Stimulated activated naive CD8-positive, alpha-beta T cell treated with anti-CD3 and anti-CD28 coated beads, Interleukin-15, amount 100 ng/mL, for 72 hours (primary cell): ENCODE data around the gene KCNQ1.

ENCODE experiments used
- ATAC-seq: fragments of 150-1000 bp; cut with Tn5 transposase; 2 replicates; pipeline ENCODE4 v1.10.0; 2021; ENCODE audit warnings: mild to moderate bottlenecking, moderate library complexity
- DNase-seq, 2 donors: peaks; one replicate each; pipeline ENCODE4 v3.0.0; 2021 to 2022
- H3K27ac Mint-ChIP-seq, 2 donors: one replicate each; pipeline ENCODE4 v1.8.0; 2022; ENCODE audit warnings: mild to moderate bottlenecking in 2 of 2, mixed read lengths in 2 of 2, moderate library complexity in 2 of 2
- H3K27me3 Mint-ChIP-seq: one replicate; pipeline ENCODE4 v1.8.0; 2022; ENCODE audit warnings: mixed read lengths
- H3K4me1 Mint-ChIP-seq: one replicate; pipeline ENCODE4 v1.8.0; 2022; ENCODE audit warnings: mild to moderate bottlenecking, mixed read lengths
- H3K4me3 Mint-ChIP-seq, 2 donors: one replicate each; pipeline ENCODE4 v1.8.0; 2022; ENCODE audit warnings: mild to moderate bottlenecking in 2 of 2, mixed read lengths in 2 of 2, moderate library complexity in 1 of 2
- H3K9me3 Mint-ChIP-seq, 2 donors: one replicate each; pipeline ENCODE4 v1.8.0; 2022; ENCODE audit warnings: mixed read lengths in 2 of 2

The KCNQ1 gene

DNA sequence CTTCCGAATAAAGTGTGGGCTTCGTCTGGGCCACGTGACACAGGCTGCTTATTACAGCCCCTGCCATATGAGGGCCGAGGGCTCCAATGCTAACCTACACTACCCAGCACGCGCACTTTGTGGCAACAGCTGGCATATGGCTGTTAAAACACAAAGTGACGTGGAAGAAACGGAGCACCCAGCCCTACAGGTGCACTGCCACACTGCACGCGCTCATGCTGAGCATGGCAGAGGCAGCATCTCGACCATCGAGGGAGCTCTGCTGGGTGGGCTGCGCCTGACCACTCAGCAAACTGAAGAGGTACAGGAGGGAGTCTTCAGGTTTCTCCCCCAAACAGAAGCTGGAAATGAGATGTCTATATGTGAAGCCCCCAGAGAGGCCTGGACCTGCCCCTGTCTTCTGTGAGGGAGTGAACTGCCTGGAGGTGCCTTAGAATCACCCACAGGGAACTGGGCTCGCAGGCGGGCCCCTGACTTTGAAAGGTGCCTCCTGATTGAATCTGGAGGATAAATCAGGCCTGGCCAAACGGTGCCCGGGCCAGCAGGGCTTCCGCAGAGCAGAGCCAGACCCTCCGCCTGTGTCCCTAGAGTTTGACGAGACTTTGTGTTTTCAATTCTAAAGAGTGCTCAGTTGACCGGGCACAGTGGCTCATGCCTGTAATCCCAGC lies 26.0 kb upstream of the KCNQ1 start:
- peaks cover 12% of the 10 kb centered on the region for H3K4me1 Mint-ChIP-seq
- DNase-seq = no peak
- ATAC-seq = no peak
- H3K4me3 Mint-ChIP-seq = no peak overlapping the region
- H3K27ac Mint-ChIP-seq = peak overlapping the region in 1 of 2 donors; percentile 48
- no peaks in the 10 kb centered on the region for H3K9me3 Mint-ChIP-seq
- H3K27me3 Mint-ChIP-seq = peaks cover 8% of the 10 kb centered on the region

DNA sequence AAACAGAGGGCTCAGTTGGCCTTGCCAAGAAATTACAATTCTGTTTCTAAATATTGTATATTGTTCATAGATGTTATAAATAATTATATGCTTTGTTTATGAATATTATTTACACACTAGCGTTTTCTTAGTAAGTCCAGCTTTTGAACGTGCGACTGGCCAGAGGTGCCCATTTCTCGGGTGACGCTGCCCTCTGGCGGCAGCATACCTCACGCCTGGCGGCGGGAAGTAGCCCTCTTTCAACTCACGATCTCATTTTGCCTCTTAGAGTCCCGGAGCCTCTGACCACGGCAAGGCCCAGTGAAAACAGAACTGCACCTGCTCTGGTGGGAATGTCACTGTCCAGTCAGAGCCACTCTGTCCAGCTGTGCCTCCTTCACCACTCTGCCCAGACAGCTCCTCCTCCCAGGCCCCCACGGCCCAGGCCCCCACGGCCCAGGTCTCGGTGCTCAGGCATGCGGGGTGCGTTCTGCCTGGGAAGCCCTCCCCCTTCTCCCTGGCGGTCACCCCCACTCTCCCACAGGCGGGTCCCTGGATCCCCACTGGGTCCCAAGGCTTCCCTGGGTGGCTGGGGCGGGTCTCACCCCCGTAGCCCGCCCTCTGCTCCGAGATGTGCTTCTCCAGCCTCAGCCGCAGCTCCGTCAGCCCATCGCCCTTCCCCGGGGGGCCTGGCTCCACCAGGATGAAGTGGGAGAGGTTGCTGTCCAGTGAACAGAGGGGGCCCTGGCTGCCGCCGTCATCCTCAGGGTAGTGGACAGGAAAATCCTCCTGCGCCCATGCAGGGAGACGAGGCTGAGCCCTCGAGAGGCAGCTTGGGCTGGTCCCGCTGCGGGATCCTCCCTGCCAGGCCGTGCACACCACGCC lies 24.9 kb upstream of the KCNQ1 start:
- no peak overlapping the region for H3K4me3 Mint-ChIP-seq
- peak; percentile 26 for ATAC-seq
- DNase-seq = peak; percentile 64 to 73

DNA sequence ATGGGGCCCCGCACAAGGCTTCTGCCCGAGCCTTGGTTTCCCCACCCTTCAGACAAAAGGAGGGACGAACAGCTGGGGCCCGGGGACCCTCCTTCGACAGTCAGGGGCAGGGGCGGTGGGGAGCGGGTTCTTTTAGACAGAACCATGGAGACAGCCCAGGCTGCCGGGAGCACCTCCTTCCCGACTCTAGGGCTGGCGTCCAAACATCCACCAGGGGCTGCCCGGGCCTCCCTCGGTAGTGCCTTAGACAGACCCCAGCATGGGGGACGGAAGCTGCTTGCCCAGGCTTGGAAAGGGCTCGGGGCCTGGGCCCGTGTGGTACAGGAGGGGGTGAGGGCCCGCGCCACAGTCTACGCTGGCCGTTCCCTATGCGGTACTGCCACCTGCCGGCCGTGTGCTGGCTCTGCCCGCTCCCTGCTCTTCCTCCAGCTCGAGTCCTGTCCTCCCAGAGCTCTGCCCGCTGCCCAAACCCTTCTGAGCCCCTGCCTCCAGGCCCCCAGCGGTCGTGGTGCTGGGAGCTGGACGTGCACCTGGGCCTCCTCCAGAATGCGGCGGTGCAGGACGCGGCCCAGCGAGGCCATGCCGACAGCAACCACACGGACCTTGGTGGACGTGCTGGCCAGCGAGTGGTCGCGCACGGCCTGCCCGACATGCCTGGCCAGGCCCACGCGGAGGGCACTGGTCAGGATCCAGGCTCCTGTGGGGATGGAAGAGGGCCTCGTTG lies 24.1 kb upstream of the KCNQ1 start:
- Mint-ChIP-seq H3K27ac (no peak overlapping the region), H3K4me1 (peaks cover 12% of the 10 kb centered on the region), H3K9me3 (no peaks in the 10 kb centered on the region), H3K27me3 (peaks cover 8% of the 10 kb centered on the region), H3K4me3 (no peak overlapping the region)
- peak; percentile 70 to 74 for DNase-seq
- ATAC-seq = peak; percentile 91

More for the DNA sequence above, 24.9 kb upstream of the KCNQ1 start:
- Mint-ChIP-seq H3K27ac (peak overlapping the region in 1 of 2 donors; percentile 48), H3K9me3 (no peaks in the 10 kb centered on the region), H3K27me3 (peaks cover 8% of the 10 kb centered on the region), H3K4me1 (peaks cover 12% of the 10 kb centered on the region)

DNA sequence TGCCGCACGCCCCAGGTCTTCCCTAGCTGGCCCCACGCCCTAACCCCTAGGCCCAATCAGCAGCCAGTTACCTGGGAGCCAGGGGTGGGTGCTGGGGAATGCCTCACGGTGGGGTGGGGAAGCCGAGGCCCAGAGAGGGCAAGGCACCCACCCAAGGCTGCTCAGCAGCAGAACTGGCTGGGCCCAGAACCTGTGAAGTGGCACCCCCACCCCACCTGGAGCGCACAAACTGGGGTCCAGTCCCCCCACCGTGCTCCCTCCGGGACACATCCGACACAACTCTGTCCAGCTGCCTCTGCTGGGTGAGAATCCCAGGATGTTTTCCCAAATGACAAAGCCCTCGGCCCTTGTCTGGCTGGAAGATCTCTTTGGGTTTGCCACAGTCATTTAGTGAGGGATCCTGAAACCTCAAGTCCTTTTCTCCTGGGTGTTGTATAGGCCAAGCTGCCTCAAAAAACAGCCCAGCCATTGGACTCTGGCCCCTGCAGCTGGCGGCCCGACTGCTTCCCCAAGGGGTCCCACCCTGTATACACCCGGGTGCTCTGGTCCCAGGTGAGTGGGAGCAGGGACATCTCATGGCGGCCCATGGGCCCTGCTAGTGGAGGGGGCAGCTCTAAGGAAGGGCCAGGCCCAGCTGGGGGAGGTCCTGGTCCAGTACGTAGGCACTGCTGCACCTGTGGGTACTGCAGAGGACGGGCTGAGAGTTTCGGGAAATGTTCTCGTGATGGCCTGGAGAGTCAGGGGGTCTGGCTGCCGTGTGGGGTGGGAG lies 23.4 kb upstream of the KCNQ1 start:
- H3K4me3 Mint-ChIP-seq = no peak overlapping the region
- H3K9me3 Mint-ChIP-seq = no peaks in the 10 kb centered on the region
- H3K27ac Mint-ChIP-seq = no peak overlapping the region
- peaks cover 8% of the 10 kb centered on the region for H3K27me3 Mint-ChIP-seq
- no peak for ATAC-seq
- no peak for DNase-seq
- peaks cover 12% of the 10 kb centered on the region for H3K4me1 Mint-ChIP-seq

DNA sequence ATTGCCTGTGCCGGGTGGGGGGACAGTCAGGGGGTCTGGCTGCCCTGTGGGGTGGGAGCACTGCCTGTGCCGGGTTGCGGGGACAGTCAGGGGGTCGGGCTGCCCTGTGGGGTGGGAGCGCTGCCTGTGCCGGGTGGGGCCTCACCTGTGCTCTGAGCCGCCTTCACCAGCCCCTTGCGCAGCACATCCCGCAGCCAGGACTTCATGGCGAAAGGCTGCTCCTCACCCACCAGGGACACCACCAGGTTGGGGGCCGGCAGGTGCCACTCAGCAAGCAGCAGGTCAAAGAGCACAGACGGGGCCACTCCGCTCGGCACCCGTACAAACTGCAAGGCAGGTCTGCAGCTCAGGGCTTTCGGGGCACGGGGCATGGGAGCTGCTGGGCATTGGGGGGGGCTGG lies 22.8 kb upstream of the KCNQ1 start:
- DNase-seq (no peak), ATAC-seq (no peak)
- H3K4me3 Mint-ChIP-seq = no peak overlapping the region
- H3K9me3 Mint-ChIP-seq = no peaks in the 10 kb centered on the region
- no peak overlapping the region for H3K27ac Mint-ChIP-seq
- H3K4me1 Mint-ChIP-seq = peaks cover 12% of the 10 kb centered on the region
- peaks cover 8% of the 10 kb centered on the region for H3K27me3 Mint-ChIP-seq

DNA sequence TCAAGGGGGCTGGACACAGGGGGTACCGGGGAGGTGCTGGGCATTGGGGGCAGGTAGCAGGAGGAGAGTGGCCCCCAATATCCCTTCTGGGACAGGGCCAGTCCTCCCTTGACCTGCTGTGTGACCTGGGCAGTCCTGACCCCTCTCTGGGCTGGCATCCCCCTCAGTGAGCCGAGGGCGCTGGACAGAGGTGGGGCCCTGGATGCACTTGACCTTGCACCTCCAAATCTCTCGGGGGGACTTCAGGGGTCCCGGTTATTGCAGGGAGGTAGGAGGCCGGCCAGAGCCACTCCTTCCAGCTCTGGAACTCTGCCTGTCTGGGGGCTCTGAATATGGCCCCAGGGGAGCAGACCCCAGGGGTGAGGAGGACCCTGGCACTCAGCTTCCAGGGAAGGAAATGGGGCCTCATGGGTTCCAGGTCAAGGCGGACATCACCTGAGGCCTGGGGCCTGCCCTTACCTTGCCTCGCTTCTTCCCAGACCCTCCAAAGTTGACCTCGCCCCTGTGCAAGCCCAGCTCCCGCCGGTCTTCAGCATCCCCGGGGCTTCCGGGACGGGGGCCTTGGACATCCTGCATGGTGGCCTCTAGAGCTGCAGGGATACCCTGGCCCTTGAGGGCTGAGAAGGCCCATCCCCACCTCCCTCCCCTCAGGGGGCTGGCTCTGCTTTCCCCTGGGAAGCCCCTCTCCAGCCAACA lies 22.2 kb upstream of the KCNQ1 start:
- H3K4me1 Mint-ChIP-seq = peaks cover 12% of the 10 kb centered on the region

DNA sequence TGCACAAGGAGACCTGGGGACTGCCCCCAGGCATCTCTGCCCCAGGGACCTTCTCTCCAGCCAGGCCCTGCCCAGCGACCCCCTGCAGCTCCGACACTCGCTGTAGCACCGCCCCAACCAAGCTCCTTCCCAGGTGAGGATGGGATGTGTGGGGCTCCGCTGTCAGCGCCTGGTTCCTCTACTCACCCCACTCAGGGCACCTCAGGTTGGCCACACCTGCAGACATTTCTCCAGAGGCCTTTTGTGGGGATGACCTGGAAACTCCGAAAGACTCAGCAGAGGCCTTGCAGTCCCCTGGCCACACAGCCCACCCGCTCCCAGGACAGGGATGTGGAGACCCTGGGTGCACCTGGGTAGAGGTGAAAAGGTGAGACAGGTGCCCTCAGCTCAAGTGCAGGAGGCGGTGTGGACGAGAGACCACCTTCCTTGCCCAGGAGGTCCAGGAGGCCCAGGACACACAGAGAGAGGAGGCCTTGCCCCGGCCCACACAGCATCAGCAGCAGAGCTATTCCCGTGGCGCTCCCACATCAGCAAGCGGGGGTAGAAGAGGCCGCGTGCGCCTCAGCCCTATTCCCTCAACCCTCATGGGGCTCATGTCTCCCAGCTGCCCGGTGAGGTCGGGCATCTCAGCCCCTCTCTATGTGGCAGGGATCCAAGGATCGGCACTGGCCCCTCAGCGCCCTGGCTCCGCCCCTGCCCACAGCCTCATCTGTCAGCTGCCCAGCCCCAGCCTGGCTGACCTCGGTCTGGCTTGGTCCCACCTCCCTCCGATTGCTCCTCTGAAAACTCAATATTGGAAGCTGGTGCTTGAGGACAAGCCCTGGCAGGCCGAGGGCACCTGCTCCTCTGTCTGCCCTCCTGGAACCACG lies 21.4 kb upstream of the KCNQ1 start:
- Mint-ChIP-seq H3K9me3 (no peaks in the 10 kb centered on the region), H3K4me1 (peaks cover 12% of the 10 kb centered on the region), H3K4me3 (no peak overlapping the region), H3K27me3 (peaks cover 8% of the 10 kb centered on the region), H3K27ac (no peak overlapping the region)
- ATAC-seq (no peak), DNase-seq (no peak)

More for the DNA sequence above, 22.2 kb upstream of the KCNQ1 start:
- Mint-ChIP-seq H3K4me3 (no peak overlapping the region), H3K9me3 (no peaks in the 10 kb centered on the region), H3K27me3 (peaks cover 8% of the 10 kb centered on the region), H3K27ac (no peak overlapping the region)
- no peak for ATAC-seq
- DNase-seq = no peak

DNA sequence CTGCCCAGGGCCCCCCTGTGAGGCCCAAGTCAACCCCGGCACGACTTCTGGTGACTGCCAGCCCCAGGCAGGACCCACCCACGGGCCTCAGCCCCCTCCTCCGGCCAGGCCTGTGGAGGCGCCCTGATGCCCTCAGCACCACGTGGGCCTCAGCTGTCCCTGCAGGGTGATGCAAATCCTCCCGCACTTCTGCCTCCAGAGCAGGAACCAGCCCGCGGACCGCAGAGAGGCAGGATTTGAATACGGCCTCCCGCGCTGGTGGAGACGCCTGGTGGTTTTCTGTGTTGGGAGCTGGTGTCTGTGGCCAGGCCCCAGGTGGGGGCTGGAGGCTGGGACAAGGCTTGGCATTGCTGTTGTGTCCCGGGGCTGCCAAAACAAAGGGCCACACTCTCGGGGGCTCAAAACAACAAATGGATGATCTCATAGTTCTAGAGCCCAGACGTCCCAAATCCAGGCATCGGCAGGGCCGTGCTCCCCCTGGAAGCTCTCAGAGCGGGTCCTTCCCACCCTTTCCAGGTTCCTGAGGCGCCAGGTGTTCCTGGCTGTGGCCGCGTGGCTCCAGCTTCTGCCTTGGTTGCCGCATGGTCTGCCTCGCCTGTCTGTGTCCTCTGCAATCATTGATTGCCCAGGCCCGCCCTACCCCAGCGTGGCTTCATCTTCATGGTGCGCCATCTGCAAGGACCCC lies 19.9 kb upstream of the KCNQ1 start:
- H3K4me3 Mint-ChIP-seq = no peak overlapping the region
- H3K27ac Mint-ChIP-seq = no peak overlapping the region
- no peaks in the 10 kb centered on the region for H3K9me3 Mint-ChIP-seq
- peaks cover 8% of the 10 kb centered on the region for H3K27me3 Mint-ChIP-seq
- DNase-seq = no peak
- ATAC-seq = no peak
- peaks cover 9% of the 10 kb centered on the region for H3K4me1 Mint-ChIP-seq

DNA sequence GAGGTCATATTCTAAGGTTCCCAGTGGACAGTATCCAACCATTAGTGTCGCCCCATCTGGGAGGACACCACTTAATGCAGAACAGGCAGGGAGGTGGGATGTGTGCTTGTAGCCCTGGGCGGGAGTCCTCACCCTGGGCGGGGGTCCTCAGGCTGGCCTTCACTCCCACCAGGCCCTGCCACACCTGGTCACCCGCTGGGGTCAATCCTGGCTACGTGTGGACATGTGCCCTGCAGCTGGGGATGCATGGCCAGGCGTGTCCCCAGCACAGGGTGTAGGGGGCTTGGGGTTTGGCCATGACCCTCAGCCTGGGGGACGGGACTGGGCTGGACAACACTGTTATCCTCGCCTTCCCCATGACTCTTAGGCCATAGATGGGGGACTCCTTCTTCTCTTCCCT lies 19.3 kb upstream of the KCNQ1 start:
- H3K9me3 Mint-ChIP-seq = no peaks in the 10 kb centered on the region
- no peak overlapping the region for H3K27ac Mint-ChIP-seq
- no peak for DNase-seq
- peaks cover 8% of the 10 kb centered on the region for H3K27me3 Mint-ChIP-seq
- H3K4me3 Mint-ChIP-seq = no peak overlapping the region
- peaks cover 4% of the 10 kb centered on the region for H3K4me1 Mint-ChIP-seq
- no peak for ATAC-seq

DNA sequence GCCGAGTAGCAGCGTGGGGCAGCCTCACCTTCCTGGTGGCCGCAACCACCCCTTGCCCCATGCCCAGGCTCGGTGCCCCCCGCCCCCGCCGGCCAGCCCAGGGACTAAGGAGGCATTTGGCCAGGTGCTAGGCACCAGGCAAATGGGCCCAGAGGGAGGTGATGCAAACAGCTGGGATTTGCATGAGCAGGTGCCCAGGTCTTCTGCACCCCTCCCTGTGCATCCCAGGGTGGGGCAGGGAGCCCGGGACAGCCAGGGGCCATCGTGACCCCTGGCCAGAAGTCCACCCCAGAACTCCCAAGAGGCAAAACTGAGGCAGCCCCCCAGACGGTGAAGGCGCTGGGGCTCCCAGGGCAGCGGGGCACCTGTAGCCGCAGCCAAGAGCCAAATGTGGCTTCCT lies 18.6 kb upstream of the KCNQ1 start:
- Mint-ChIP-seq H3K27ac (no peak overlapping the region), H3K4me1 (no peaks in the 10 kb centered on the region), H3K27me3 (peaks cover 8% of the 10 kb centered on the region), H3K4me3 (no peak overlapping the region), H3K9me3 (no peaks in the 10 kb centered on the region)
- ATAC-seq = no peak
- no peak for DNase-seq

DNA sequence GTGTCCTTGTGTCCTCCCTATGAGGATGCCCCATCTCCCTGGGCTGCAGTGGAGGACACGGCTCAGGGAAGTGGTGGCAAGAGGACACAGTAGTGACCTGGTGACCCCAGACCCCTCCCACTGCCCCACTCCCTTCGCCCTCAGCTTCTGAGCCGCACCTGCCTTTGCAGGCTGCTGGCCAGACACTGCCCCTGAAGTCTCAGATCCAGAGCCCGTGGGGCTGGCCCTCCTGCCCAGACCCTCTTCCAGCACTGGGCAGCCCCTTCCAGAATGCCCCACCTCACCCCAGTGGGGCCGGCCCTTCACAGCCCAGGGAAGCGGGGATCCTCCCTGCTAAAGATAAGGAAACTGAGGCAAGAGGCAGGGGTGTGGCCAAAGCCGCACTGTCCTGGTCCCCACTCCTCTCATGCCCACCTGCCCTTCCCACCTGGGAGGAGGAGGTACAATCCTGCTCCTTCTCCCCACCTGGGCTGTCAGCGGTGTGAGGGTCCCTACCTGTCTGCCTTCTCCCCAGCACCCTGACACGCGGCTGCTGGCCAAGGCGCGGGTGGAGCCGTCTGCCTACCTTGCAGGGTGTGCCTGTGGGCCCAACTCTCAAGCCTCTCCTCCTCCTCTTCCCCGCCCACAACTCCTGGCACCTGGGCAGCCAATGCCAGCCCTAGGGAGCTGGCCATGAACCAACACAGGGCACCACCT lies 17.8 kb upstream of the KCNQ1 start:
- no peak overlapping the region for H3K4me3 Mint-ChIP-seq
- no peaks in the 10 kb centered on the region for H3K4me1 Mint-ChIP-seq
- no peaks in the 10 kb centered on the region for H3K9me3 Mint-ChIP-seq
- no peak overlapping the region for H3K27ac Mint-ChIP-seq
- peaks cover 1% of the 10 kb centered on the region for H3K27me3 Mint-ChIP-seq
- DNase-seq (no peak), ATAC-seq (no peak)

DNA sequence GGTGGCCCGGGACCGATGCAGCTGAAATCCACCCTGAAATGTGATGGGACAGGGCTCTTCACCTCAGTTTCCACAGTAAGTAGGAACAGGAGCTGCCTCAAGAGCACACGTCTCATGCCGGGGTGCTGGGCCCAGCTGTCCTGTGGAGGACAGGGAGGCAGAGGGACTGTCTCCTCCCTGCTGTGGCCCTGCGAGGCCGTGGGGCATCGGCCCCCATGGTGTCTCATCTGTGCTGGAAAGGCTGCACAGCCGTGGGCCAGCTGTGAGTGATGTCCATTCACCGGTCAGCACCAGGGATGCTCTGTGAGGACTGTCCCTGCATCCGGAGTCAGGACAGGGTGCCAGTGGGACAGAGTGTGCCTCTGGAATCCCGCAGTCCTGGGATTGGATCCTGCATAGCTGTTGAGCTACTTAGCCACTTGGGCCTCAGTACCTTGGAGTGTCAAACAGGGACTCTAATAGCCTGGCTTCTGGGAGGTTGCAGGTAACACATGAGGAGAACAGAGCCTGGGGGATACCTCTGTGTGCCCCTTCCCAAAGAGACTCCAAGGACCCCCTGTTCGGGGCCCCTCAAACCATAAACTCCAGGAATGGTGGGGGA lies 17.0 kb upstream of the KCNQ1 start:
- Mint-ChIP-seq H3K4me3 (no peak overlapping the region), H3K9me3 (no peaks in the 10 kb centered on the region), H3K27ac (no peak overlapping the region), H3K4me1 (no peaks in the 10 kb centered on the region), H3K27me3 (no peaks in the 10 kb centered on the region)
- DNase-seq (no peak), ATAC-seq (peak; percentile 14)

DNA sequence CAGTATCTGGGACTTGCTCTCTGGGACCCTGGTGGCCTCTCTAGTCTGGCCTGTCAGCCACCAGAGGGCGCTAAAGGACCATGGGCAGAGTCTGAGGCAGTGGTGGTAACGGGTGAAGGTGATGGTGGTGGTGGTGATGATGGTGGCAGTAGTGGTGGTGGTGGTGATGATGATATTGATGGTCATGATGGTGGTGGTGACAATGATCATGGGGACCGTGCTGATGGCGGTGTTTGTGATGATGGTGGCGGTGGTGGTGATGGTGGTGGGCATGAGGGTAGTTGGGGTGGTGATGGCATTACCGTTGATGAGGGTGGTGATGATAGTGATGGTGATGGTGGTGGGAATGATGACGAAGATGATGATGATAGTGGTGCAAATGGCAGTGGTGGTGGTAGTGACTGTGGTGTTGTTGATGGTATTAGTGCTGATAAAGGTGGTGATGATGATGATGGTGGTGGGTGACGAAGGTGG lies 16.4 kb upstream of the KCNQ1 start:
- no peak overlapping the region for H3K4me3 Mint-ChIP-seq
- no peaks in the 10 kb centered on the region for H3K4me1 Mint-ChIP-seq
- no peak overlapping the region for H3K27ac Mint-ChIP-seq
- DNase-seq (peak; percentile 83 to 84), ATAC-seq (peak; percentile 86)
- H3K9me3 Mint-ChIP-seq = no peaks in the 10 kb centered on the region
- H3K27me3 Mint-ChIP-seq = no peaks in the 10 kb centered on the region
